ENCODE data around the gene PNMT. TPM values are rescaled to one million over a fixed set of nuclear protein-coding genes. Genes with fewer than 3 reads are reported as not detected.

Gene PNMT
- total RNA-seq, 1 donor from 2014 or later, result 4.3 TPM

DNA sequence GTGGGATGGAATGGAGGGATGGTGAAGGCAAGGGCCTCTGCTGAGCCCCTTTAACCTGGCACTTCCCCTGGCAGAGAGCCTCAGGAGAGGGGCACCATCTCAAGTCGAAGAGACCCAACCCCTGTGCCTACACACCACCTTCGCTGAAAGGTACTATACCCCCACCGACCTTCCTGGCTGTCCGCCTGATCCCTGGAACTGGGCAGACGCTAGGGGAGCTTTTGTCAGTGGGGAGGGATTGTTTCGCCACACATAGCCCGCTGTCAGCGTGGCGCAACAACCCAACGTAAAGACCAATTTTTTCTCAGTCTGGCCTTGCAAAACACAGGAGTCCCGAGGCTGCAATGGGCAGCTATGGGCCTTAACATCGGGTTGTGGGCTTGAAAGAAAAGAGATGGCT, 38.4 kb upstream of the PNMT start:
- Histone ChIP-seq H3K4me3 (peak overlapping the region; percentile 16), H3K9me3 (no peaks in the 10 kb centered on the region), H3K27me3 (peaks cover 30% of the 10 kb centered on the region), H3K36me3 (no peaks in the 10 kb centered on the region), H3K4me1 (no peaks in the 10 kb centered on the region), H3K27ac (peak overlapping the region; percentile 24)
- ATAC-seq, result no peak
- TF ChIP-seq, protein P1, sequence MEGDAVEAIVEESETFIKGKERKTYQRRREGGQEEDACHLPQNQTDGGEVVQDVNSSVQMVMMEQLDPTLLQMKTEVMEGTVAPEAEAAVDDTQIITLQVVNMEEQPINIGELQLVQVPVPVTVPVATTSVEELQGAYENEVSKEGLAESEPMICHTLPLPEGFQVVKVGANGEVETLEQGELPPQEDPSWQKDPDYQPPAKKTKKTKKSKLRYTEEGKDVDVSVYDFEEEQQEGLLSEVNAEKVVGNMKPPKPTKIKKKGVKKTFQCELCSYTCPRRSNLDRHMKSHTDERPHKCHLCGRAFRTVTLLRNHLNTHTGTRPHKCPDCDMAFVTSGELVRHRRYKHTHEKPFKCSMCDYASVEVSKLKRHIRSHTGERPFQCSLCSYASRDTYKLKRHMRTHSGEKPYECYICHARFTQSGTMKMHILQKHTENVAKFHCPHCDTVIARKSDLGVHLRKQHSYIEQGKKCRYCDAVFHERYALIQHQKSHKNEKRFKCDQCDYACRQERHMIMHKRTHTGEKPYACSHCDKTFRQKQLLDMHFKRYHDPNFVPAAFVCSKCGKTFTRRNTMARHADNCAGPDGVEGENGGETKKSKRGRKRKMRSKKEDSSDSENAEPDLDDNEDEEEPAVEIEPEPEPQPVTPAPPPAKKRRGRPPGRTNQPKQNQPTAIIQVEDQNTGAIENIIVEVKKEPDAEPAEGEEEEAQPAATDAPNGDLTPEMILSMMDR (IDR thresholded peaks at IDR 0.05), result no peak
- DNase-seq, result no peak
- intact Hi-C loops (cut with DNase I), result loop anchor here (10.0 kb wide), 1 partner anchor 125 kb away; no protein-coding TSS in a partner anchor

- Histone ChIP-seq H3K9me3 (no peaks in the 10 kb centered on the region), H3K36me3 (no peaks in the 10 kb centered on the region), H3K4me1 (peaks cover 4% of the 10 kb centered on the region), H3K27me3 (peaks cover 18% of the 10 kb centered on the region), H3K27ac (peak overlapping the region; percentile 51), H3K4me3 (peak overlapping the region; percentile 23)
- DNase-seq (peak; percentile 79), ATAC-seq (peak; percentile 68)
- intact Hi-C loops (cut with DNase I), result no loop called here
- TF ChIP-seq, protein P1 (IDR thresholded peaks at IDR 0.05), result no peak
These were observed 36.9 kb upstream of the PNMT start for GRCh38 chr17:39631403-39631802.

- TF ChIP-seq, protein P1 (IDR thresholded peaks at IDR 0.05), result no peak
- H3K27ac ChIP-seq, result peak overlapping the region; percentile 51
- H3K4me3 ChIP-seq, result peak overlapping the region; percentile 23
- peaks cover 11% of the 10 kb centered on the region for H3K27me3 ChIP-seq
- intact Hi-C loops (cut with DNase I), result no loop called here
- ATAC-seq (no peak), DNase-seq (peak; percentile 72)
- H3K36me3 ChIP-seq, result no peaks in the 10 kb centered on the region
- H3K4me1 ChIP-seq, result peaks cover 8% of the 10 kb centered on the region
- H3K9me3 ChIP-seq, result no peaks in the 10 kb centered on the region
These were observed 35.9 kb upstream of the PNMT start for GRCh38 chr17:39632153-39632941.

DNA sequence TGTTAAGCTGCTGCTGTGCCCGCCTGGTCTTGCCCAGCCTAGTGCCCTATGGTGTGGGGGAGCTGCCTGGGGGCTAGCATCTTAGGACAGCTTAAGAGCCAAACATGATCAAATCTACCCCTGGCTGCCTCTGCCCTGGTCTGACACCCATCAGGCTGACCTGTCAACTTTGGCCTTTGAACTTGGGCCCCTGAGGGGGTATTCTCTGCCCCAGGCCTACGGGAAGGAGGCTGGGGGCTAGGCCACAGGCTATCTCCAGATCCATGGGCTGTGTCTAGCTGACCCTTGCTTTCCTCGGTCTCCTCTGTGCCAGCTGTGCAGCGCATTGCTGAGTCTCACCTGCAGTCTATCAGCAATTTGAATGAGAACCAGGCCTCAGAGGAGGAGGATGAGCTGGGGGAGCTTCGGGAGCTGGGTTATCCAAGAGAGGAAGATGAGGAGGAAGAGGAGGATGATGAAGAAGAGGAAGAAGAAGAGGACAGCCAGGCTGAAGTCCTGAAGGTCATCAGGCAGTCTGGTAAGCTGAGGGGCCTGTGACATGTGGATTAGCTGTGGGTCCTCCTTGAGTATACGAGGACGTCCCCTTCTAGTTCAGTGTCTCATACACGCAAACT, 34.6 kb upstream of the PNMT start:
- Histone ChIP-seq H3K36me3 (no peaks in the 10 kb centered on the region), H3K4me3 (no peak overlapping the region), H3K27ac (no peak overlapping the region), H3K9me3 (no peaks in the 10 kb centered on the region), H3K27me3 (peaks cover 6% of the 10 kb centered on the region), H3K4me1 (peaks cover 19% of the 10 kb centered on the region)
- no peak for ATAC-seq
- TF ChIP-seq, protein P1 (IDR thresholded peaks at IDR 0.05), result no peak
- no peak for DNase-seq
- intact Hi-C loops (cut with DNase I), result no loop called here

DNA sequence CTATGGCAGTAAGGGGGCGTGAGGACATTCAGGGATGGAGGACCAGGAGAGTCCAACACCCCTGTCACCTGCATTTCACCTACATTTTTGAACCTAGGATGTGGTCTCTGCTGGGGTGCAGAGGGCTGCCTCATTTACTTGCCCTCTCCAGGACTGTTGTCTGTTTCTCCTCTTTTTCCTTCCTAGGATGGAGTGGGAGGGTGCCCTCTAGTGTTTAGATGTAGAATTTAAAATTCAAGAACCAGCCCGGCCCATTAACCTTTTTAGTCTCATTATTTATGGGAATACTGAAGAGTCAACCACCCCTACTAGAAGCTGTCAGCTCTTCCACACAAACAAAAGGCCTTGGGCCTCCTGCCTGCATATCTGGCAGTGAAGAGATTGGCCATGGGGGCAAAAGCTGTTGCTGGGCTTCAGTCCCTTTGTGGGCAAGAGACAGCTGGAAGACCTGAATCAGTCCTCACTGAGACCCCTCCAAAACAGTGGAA, 33.8 kb upstream of the PNMT start:
- Histone ChIP-seq H3K27me3 (peaks cover 5% of the 10 kb centered on the region), H3K4me1 (peaks cover 27% of the 10 kb centered on the region), H3K36me3 (no peaks in the 10 kb centered on the region), H3K9me3 (no peaks in the 10 kb centered on the region), H3K4me3 (no peak overlapping the region), H3K27ac (no peak overlapping the region)
- ATAC-seq (no peak), DNase-seq (no peak)
- TF ChIP-seq, protein P1 (IDR thresholded peaks at IDR 0.05), result peak; percentile 77
- intact Hi-C loops (cut with DNase I), result no loop called here

Measured in upper lobe of right lung (tissue), 1 donor.